Fibroblast of villous mesenchyme (primary cell): Measurements from ENCODE around the gene SEMA3G. TPM values are rescaled to one million over a fixed set of nuclear protein-coding genes. Genes with fewer than 3 reads are reported as not detected.

Source experiments
- DNase-seq: peaks from one replicate; pipeline ENCODE4 v3.0.0-alpha.2; 2010; ENCODE audit warnings: low read depth
- H3K4me3 ChIP-seq: 2 replicates; pipeline ENCODE4 v1.5.1; 2011; ENCODE audit warnings: low read depth, mild to moderate bottlenecking, low read length
- total RNA-seq: library from RNA; depleted of rRNA; stranded (reverse); fragments of >200 nt; gene quantifications from 2 replicates; pipeline ENCODE4 v1.2.3, GENCODE V29; 2012
- TF ChIP-seq, protein P1 (sequence below): IDR thresholded peaks from 2 replicates; pipeline ENCODE4 v1.5.1; 2012; ENCODE audit warnings: low read depth, mild to moderate bottlenecking, low read length; ENCODE audit not compliant: insufficient read depth

Gene SEMA3G
- total RNA-seq, 1 donor: not detected

DNA sequence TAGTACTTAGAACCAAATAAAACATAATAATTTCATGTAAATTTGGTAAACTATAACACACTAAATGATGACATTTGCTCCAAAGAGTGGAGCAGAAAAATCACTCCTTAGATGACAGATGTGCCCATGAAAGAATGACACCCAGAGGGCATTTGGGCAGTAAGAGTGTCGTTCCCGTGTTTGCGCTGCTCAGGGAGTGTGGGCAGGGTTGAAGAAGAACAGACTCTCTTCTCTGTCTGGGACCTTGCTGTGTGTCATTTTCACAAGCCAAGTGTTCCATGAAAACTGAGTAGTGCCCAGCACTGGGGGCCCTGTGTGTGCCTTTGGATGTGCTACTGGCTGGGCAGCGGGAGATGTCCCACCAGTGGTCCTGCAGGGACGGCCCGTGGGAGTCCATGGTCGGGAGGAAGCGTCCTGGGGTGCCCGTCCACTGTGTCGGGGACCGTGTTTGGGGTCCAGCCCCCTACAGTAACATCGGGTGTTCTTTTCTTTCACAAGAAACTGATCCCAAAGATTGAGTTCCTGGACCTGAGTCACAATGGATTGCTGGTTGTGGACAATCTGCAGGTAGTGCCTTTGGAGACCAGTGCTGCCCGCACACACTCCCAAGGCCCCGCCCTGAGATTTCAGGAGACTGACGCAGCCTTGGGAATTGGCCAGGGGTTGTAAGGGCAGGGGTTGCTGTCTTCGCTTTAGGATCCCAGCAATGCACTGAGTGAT is 32.3 kb upstream of the SEMA3G start:
- DNase-seq: no peak
- TF ChIP-seq, protein P1, sequence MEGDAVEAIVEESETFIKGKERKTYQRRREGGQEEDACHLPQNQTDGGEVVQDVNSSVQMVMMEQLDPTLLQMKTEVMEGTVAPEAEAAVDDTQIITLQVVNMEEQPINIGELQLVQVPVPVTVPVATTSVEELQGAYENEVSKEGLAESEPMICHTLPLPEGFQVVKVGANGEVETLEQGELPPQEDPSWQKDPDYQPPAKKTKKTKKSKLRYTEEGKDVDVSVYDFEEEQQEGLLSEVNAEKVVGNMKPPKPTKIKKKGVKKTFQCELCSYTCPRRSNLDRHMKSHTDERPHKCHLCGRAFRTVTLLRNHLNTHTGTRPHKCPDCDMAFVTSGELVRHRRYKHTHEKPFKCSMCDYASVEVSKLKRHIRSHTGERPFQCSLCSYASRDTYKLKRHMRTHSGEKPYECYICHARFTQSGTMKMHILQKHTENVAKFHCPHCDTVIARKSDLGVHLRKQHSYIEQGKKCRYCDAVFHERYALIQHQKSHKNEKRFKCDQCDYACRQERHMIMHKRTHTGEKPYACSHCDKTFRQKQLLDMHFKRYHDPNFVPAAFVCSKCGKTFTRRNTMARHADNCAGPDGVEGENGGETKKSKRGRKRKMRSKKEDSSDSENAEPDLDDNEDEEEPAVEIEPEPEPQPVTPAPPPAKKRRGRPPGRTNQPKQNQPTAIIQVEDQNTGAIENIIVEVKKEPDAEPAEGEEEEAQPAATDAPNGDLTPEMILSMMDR: no peak

DNA sequence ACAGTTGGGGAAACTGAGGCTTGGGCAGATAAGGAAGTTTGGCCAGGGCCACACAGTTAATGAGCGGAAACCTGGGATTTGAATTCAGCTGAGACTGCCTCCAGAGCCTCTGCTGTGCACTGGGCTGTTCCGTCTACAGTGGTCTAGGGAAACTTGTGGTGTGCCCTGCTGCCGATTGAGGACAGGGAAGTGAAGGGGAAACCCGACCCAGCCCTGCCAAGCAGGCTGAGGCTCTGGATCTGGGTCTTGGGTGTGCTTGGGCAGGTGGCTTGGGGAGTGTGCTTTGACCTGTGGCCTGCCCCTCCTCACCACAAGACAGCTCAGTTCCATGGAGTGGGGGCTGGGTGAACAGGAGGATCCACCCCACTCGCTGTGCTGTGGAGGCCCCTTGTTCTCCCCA is 28.1 kb upstream of the SEMA3G start:
- no peak for DNase-seq
- TF ChIP-seq, protein P1: no peak
- H3K4me3 ChIP-seq: no peak overlapping the region

More for the DNA sequence above, 32.3 kb upstream of the SEMA3G start:
- no peak overlapping the region for H3K4me3 ChIP-seq

DNA sequence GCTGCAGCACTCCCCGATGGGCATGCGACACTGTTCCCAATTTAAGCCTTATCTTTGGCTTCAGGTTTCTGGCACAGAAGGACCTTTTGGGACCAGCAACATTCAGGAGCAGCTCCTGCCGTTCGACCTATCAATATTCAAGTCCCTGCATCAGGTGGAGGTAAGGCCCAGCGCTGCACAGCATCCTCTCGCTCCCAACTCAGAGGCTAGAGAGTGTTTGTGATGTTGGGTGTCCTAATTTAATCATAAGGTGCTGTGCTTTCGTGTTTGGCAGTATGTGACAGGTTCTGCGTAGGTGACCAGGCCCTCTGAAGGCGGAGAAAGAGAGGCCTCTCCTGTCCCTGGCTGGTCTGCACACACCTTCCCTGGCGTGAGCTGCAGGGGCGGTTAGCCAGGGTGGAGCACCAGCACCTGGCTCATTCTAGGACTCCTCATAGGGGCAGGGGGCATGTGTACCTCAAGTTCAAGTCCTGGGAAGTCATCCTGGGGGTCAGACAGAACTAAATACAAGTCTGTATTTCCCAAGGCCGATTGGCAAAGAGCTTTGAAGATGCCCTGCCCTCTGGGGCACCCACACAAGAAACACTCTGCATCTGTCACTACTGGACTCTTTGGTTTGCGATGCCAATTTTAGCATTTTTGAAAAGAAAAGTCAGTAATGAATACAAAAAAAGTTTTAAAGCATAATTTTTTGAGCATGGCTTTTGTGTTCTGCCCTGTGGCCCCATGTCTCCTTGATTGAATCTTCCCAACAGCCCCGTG is 27.5 kb upstream of the SEMA3G start:
- no peak overlapping the region for H3K4me3 ChIP-seq
- DNase-seq: no peak
- TF ChIP-seq, protein P1: no peak

DNA sequence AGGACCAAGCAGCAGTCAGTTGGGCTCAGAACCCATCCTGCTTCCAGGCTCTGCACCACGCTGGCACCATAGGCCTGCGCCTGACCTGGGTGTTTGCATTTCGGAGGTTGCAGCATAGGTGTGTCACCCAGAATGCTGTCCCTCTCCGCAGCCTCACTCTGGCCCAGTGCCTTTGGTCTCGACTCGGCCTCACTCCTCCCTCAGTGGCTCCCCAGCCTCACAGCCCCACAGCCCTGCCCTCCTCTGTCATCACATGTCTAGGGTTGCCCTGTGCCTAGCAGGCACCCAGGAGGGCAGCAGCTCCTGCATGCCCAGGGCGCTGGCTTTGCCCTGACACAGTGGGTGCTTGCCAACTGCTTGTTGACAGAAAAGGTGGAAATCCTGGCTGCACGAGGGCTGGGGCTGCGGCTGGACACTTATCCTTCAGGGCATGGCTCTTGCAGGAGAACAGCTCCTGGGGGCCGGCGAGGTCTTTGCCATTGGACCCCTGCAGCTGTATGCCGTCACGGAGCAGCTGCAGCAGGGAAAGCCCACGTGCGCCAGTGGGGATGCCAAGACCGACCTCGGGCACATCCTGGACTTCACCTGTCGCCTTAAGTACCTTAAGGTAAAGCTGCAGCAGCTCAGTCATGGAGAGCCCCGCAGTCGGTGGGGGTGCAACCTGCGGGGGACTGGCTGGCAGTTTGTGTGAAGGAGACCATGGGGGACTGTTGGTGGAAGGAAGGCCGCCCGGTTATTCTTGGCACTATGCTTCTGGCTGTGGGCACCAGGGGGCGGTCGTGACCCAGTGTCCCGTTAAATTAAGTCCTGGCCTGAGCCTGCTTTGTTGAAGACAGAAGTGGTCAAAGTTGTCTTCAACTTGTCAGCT is 26.7 kb upstream of the SEMA3G start:
- DNase-seq: peak; percentile 51
- TF ChIP-seq, protein P1: peak; percentile 63
- no peak overlapping the region for H3K4me3 ChIP-seq

DNA sequence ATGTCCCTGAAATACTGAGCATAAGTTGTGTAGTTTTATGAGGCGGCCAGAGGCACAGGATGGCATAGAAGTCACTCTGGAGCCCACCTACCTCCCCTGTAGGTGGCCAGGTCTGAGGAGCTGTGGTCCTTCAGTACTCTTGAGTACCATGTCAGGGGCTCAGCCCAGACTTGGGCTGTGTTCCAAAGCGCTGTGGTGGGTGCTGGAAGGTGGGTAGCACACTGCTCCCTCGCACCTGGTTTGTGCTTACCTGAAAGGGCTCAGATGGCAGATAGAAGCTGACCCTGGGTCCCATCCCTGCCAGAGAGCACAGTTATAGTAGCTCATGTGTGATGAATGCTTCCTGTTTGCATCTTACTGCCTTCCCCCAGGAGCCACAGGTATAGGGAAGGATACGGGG is 26.0 kb upstream of the SEMA3G start:
- no peak for DNase-seq
- H3K4me3 ChIP-seq: no peak overlapping the region
- TF ChIP-seq, protein P1: no peak

DNA sequence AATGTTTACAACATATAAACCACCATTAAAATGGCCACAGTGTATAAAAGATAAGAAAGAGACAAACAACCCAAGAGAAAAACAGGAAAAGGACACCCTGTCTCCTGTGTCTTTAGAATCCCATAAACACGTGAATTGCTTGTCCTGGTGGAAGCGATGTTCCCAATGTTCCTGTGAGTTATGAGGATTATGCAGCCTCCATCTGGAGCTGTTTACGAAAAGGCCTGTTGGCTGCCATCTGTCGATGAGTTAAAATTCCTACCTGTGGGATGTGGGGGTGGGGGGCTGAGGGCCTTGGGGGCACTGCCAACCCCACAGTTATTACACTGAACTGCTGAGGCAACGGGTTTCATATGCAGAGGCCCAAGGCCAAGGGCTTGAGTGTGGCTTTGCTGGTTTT is 24.1 kb upstream of the SEMA3G start:
- TF ChIP-seq, protein P1: no peak
- DNase-seq: peak; percentile 69
- H3K4me3 ChIP-seq: no peak overlapping the region
